Panc1 (cell line): ENCODE measurements around the gene TNFAIP8L1. TPM values are rescaled to one million over a fixed set of nuclear protein-coding genes. Genes with fewer than 3 reads are reported as not detected.

Experiments used
- ATAC-seq: fragments of 200-7000 bp; cut with Tn5 transposase; 2 replicates; pipeline ENCODE4 v1.9.1; 2020; ENCODE audit warnings: mild to moderate bottlenecking, moderate library complexity
- BruUV-seq: library from RNA; stranded (reverse); fragments of 400-500 nt; replicated peaks from 2 replicates; lab custom pipeline; 2021; lab: Mats Ljungman, UMichigan
- CTCF ChIA-PET: fragments of 300-600 bp; sonication (Branson Sonifier 250); formaldehyde crosslinking; loops from one replicate; lab custom pipeline; 2022; ENCODE audit warnings: antibody characterized with exemption; lab: Charles Lee
- POLR2A ChIA-PET: fragments of 300-600 bp; sonication (Branson Sonifier 250); formaldehyde crosslinking; loops from one replicate; lab custom pipeline; 2022; ENCODE audit warnings: antibody characterized with exemption; lab: Charles Lee
- DNase-seq: peaks from one replicate; pipeline ENCODE4 v3.0.0-alpha.2; 2010; ENCODE audit warnings: low read depth, low spot score
- H3K27ac ChIP-seq: 2 replicates; pipeline ENCODE4 v1.5.1; 2011; ENCODE audit warnings: mild to moderate bottlenecking, low read length, inconsistent platforms
- H3K27me3 ChIP-seq: fragments of 200-500 bp; sonication (Bioruptor generic); 2 replicates; pipeline ENCODE4 v1.6.0; 2014; ENCODE audit warnings: low read length, inconsistent platforms; ENCODE audit not compliant: control insufficient read depth, insufficient read depth
- H3K36me3 ChIP-seq: fragments of 200-500 bp; sonication (Bioruptor generic); 2 replicates; pipeline ENCODE4 v1.5.1; 2014; ENCODE audit warnings: inconsistent platforms, mild to moderate bottlenecking, low read length, moderate library complexity; ENCODE audit not compliant: control insufficient read depth, insufficient read depth
- H3K4me1 ChIP-seq: 2 replicates; pipeline ENCODE4 v1.5.1; 2011; ENCODE audit warnings: inconsistent platforms, mild to moderate bottlenecking, low read length, moderate library complexity; ENCODE audit not compliant: control insufficient read depth, insufficient read depth
- H3K4me3 ChIP-seq, 2 experiments: 2 replicates each; pipeline ENCODE4 v1.5.1; 2011 to 2012; ENCODE audit warnings: low read depth in 2 of 2, low read length in 2 of 2, mild to moderate bottlenecking in 2 of 2, inconsistent platforms in 1 of 2, moderate library complexity in 1 of 2
- H3K9me3 ChIP-seq: fragments of 200-500 bp; sonication (Bioruptor generic); 2 replicates; pipeline ENCODE4 v1.5.1; 2014; ENCODE audit warnings: low read depth, mild to moderate bottlenecking, inconsistent platforms, low read length, moderate library complexity; ENCODE audit not compliant: control insufficient read depth, insufficient read depth
- CTCF ChIP-seq: fragments of 450-650 bp; IDR thresholded peaks from 2 replicates; pipeline ENCODE4 v1.5.1; 2017; ENCODE audit warnings: mild to moderate bottlenecking
- POLR2AphosphoS5 ChIP-seq: IDR thresholded peaks from 2 replicates; pipeline ENCODE4 v1.6.1; 2012; ENCODE audit warnings: mild to moderate bottlenecking, low read depth, low read length, moderate library complexity
- REST ChIP-seq, 2 experiments: IDR thresholded peaks; 2 replicates each; pipeline ENCODE4 v1.6.1; 2011 to 2012; ENCODE audit warnings: low read depth in 2 of 2, control low read depth in 1 of 2, low read length in 1 of 2, mild to moderate bottlenecking in 1 of 2, moderate library complexity in 1 of 2; ENCODE audit not compliant: insufficient read depth in 1 of 2
- SIN3A ChIP-seq: IDR thresholded peaks from 2 replicates; pipeline ENCODE4 v1.6.1; 2012; ENCODE audit warnings: low read depth, mild to moderate bottlenecking, low read length, moderate library complexity, borderline replicate concordance; ENCODE audit not compliant: insufficient read depth
- TCF7L2 ChIP-seq: IDR thresholded peaks from 2 replicates; pipeline ENCODE4 v1.6.1; 2011; ENCODE audit warnings: mild to moderate bottlenecking, low read depth, low read length, inconsistent platforms
- in situ Hi-C: cut with HindIII; loops from 2 replicates; pipeline ENCODE4 v1.10.0; 2016; ENCODE audit warnings: low sequenced_read_pairs, low pct_unique_long_range_greater_than_20kb
- intact Hi-C: fragments of 100-400 bp; cut with micrococcal nuclease; formaldehyde crosslinking; loops from one replicate; pipeline ENCODE4 v1.10.0; 2022; ENCODE audit not compliant: unreplicated experiment
- total RNA-seq: library from RNA; stranded (reverse); gene quantifications from one replicate; pipeline ENCODE4 v1.2.1, GENCODE V29; 2021; ENCODE audit not compliant: unreplicated experiment

Gene TNFAIP8L1
- total RNA-seq, 1 experiment from 2014 or later = 4.8 TPM

GRCh38 chr19:4686700-4687099 is 47.4 kb downstream of the TNFAIP8L1 start:
- ATAC-seq = no peak
- H3K4me1 ChIP-seq = no peaks in the 10 kb centered on the region
- H3K27me3 ChIP-seq = no peaks in the 10 kb centered on the region
- no TSS peak for BruUV-seq
- no peaks in the 10 kb centered on the region for H3K9me3 ChIP-seq
- DNase-seq = no peak
- H3K4me3 ChIP-seq = no peak overlapping the region
- no peak overlapping the region for H3K27ac ChIP-seq
- intact Hi-C loops = no loop called here
- in situ Hi-C loops = no loop called here
- H3K36me3 ChIP-seq = no peaks in the 10 kb centered on the region
- CTCF ChIA-PET = interaction anchor here (0.6 kb wide), 1 partner anchor 20 kb away, joined by 5 read pairs; no protein-coding TSS in a partner anchor
- POLR2A ChIA-PET = no interaction called here
- TF ChIP-seq CTCF = no peak
- TF ChIP-seq REST (IDR thresholded peaks at IDR 0.05; ENCODE audit: insufficient read depth in 1 of 2, low read depth in 2 of 2, low read length in 1 of 2) = no peak

GRCh38 chr19:4687396-4687795 is 48.1 kb downstream of the TNFAIP8L1 start:
- Histone ChIP-seq H3K27me3 (no peaks in the 10 kb centered on the region), H3K4me1 (no peaks in the 10 kb centered on the region), H3K36me3 (no peaks in the 10 kb centered on the region), H3K27ac (no peak overlapping the region), H3K4me3 (no peak overlapping the region), H3K9me3 (no peaks in the 10 kb centered on the region)
- no peak for ATAC-seq
- no peak for TF ChIP-seq POLR2AphosphoS5
- no peak for TF ChIP-seq SIN3A
- TF ChIP-seq TCF7L2 = no peak
- TF ChIP-seq CTCF = no peak
- TF ChIP-seq REST (IDR thresholded peaks at IDR 0.05; ENCODE audit: insufficient read depth in 1 of 2, low read depth in 2 of 2, low read length in 1 of 2) = no peak
- in situ Hi-C loops = no loop called here
- CTCF ChIA-PET = no interaction called here
- POLR2A ChIA-PET = no interaction called here
- DNase-seq = no peak
- intact Hi-C loops = no loop called here
- BruUV-seq = no TSS peak
